ENCODE results near the gene FNIP1.

DNA sequence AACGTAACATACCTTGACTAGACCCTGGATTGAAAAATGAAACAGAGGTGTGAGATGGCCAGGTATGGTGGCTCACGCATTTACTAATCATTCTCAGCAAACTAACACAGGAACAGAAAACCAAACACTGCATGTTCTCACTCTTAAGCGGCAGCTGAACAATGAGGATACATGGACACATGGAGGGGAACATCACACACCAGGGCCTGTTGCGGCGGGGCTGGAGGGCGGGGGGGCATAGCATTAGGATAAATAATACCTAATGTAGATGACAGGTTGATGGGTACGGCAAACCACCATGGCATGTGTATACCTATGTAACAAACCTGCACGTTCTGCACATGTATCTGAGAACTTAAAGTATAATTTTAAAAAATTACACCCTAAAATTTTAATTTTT, 177.7 kb downstream of the FNIP1 start:
- TF ChIP-seq, protein P1, sequence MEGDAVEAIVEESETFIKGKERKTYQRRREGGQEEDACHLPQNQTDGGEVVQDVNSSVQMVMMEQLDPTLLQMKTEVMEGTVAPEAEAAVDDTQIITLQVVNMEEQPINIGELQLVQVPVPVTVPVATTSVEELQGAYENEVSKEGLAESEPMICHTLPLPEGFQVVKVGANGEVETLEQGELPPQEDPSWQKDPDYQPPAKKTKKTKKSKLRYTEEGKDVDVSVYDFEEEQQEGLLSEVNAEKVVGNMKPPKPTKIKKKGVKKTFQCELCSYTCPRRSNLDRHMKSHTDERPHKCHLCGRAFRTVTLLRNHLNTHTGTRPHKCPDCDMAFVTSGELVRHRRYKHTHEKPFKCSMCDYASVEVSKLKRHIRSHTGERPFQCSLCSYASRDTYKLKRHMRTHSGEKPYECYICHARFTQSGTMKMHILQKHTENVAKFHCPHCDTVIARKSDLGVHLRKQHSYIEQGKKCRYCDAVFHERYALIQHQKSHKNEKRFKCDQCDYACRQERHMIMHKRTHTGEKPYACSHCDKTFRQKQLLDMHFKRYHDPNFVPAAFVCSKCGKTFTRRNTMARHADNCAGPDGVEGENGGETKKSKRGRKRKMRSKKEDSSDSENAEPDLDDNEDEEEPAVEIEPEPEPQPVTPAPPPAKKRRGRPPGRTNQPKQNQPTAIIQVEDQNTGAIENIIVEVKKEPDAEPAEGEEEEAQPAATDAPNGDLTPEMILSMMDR (IDR thresholded peaks at IDR 0.05): no peak
- no peak for TF ChIP-seq EP300 (IDR thresholded peaks at IDR 0.05)

Measured in tibial nerve (tissue), 4 donors.